GM23338 (cell line): ENCODE results near the gene TESMIN. TPM values are rescaled to one million over a fixed set of nuclear protein-coding genes. Genes with fewer than 3 reads are reported as not detected.
A peak's percentile ranks its signal among the peaks of the same experiment; 100 is the strongest.

Experiments used
- ATAC-seq: fragments of 200-7000 bp; cut with Tn5 transposase; 3 replicates; pipeline ENCODE4 v1.9.1; 2020
- DNase-seq: peaks from one replicate; pipeline ENCODE4 v3.0.0-alpha.2; 2015; ENCODE audit warnings: low spot score
- H2AFZ ChIP-seq: fragments of 200-600 bp; sonication (generic); 2 replicates; pipeline ENCODE4 v1.8.0; 2016; ENCODE audit warnings: antibody characterized with exemption, mild to moderate bottlenecking, moderate library complexity
- H3F3A ChIP-seq: fragments of 200-600 bp; sonication (generic); replicated peaks from 2 replicates; pipeline ENCODE4 v1.8.0; 2017; ENCODE audit warnings: antibody characterized with exemption, mixed run types, low read depth
- H3K27ac ChIP-seq: fragments of 200-600 bp; sonication (generic); 2 replicates; pipeline ENCODE4 v1.6.1; 2016; ENCODE audit warnings: low read depth
- H3K27me3 ChIP-seq: fragments of 200-600 bp; sonication (generic); 2 replicates; pipeline ENCODE4 v1.8.0; 2016; ENCODE audit warnings: mild to moderate bottlenecking, mixed run types, moderate library complexity; ENCODE audit not compliant: insufficient read depth
- H3K36me3 ChIP-seq: fragments of 200-600 bp; sonication (generic); 2 replicates; pipeline ENCODE4 v1.8.0; 2016; ENCODE audit warnings: mild to moderate bottlenecking; ENCODE audit not compliant: insufficient read depth
- H3K4me1 ChIP-seq: fragments of 200-600 bp; sonication (generic); 2 replicates; pipeline ENCODE4 v1.8.0; 2016; ENCODE audit warnings: mild to moderate bottlenecking, moderate library complexity; ENCODE audit not compliant: insufficient read depth
- H3K4me2 ChIP-seq: fragments of 200-600 bp; sonication (generic); 2 replicates; pipeline ENCODE4 v1.7.1; 2017; ENCODE audit warnings: mixed run types
- H3K4me3 ChIP-seq: fragments of 200-600 bp; sonication (generic); 2 replicates; pipeline ENCODE4 v1.6.1; 2016; ENCODE audit warnings: mixed run types
- H3K79me2 ChIP-seq: fragments of 200-600 bp; sonication (generic); replicated peaks from 2 replicates; pipeline ENCODE4 v1.8.0; 2017; ENCODE audit warnings: mild to moderate bottlenecking; ENCODE audit not compliant: insufficient read depth
- H3K9me2 ChIP-seq: fragments of 200-600 bp; sonication (generic); 2 replicates; pipeline ENCODE4 v1.8.0; 2017; ENCODE audit not compliant: insufficient read depth
- H4K20me1 ChIP-seq: fragments of 200-600 bp; sonication (generic); replicated peaks from 2 replicates; pipeline ENCODE4 v1.8.0; 2017; ENCODE audit warnings: mild to moderate bottlenecking; ENCODE audit not compliant: insufficient read depth
- H3K27ac Mint-ChIP-seq: 2 replicates; pipeline ENCODE4 v1.8.0; 2020; ENCODE audit warnings: inconsistent platforms, mild to moderate bottlenecking, moderate library complexity, mixed read lengths
- H3K27me3 Mint-ChIP-seq: 3 replicates; pipeline ENCODE4 v1.8.0; 2022; ENCODE audit warnings: low read depth, mild to moderate bottlenecking, moderate library complexity, mixed read lengths, inconsistent platforms; ENCODE audit not compliant: insufficient read depth, poor library complexity
- H3K36me3 Mint-ChIP-seq: 3 replicates; pipeline ENCODE4 v1.8.0; 2021; ENCODE audit warnings: low read depth, mild to moderate bottlenecking, inconsistent platforms, moderate library complexity, mixed read lengths
- H3K4me1 Mint-ChIP-seq: 3 replicates; pipeline ENCODE4 v1.8.0; 2020; ENCODE audit warnings: mild to moderate bottlenecking, inconsistent platforms, mixed read lengths
- H3K4me3 Mint-ChIP-seq: 3 replicates; pipeline ENCODE4 v1.8.0; 2021; ENCODE audit warnings: moderate library complexity, mild to moderate bottlenecking, inconsistent platforms, mixed read lengths
- H3K9me3 Mint-ChIP-seq: 3 replicates; pipeline ENCODE4 v1.8.0; 2020; ENCODE audit warnings: moderate library complexity, mild to moderate bottlenecking, inconsistent platforms, mixed read lengths
- EZH2phosphoT487 ChIP-seq: fragments of 200-600 bp; sonication (generic); IDR thresholded peaks from one replicate; pipeline ENCODE4 v1.8.1; 2018; ENCODE audit warnings: antibody characterized with exemption; ENCODE audit not compliant: unreplicated experiment
- ZNF114 ChIP-seq: fragments of 250-450 bp; sonication (Bioruptor Pico); IDR thresholded peaks from 2 replicates; pipeline ENCODE4 v1.5.0; 2020; ENCODE audit warnings: mild to moderate bottlenecking, moderate library complexity
- polyA plus RNA-seq: library from polyadenylated mRNA; unstranded; fragments of >200 nt; fragmentation: Nextera tagmentation; extraction: Ambion mirVana; gene quantifications from 2 replicates; pipeline ENCODE4 v1.2.1, GENCODE V29; 2016
- total RNA-seq: library from RNA; depleted of rRNA; stranded (reverse); fragments of >200 nt; shearing (Covaris generic); gene quantifications from 2 replicates; pipeline ENCODE4 v1.2.3, GENCODE V29; 2014
- TF ChIP-seq, protein P1 (sequence below), 2 experiments: fragments of 200-600 bp in 1 of 2; sonication (generic) in 1 of 2; conservative IDR thresholded peaks; 2 replicates each; pipeline versions ENCODE4 v1.5.1 to v1.6.1; 2016 to 2017; ENCODE audit warnings: antibody characterized with exemption in 2 of 2, low read depth in 2 of 2, mild to moderate bottlenecking in 2 of 2, moderate library complexity in 1 of 2
- TF ChIP-seq, protein P2 (sequence below): fragments of 250-450 bp; sonication (Bioruptor Pico); IDR thresholded peaks from 2 replicates; pipeline ENCODE4 v1.5.0; 2020; ENCODE audit warnings: mild to moderate bottlenecking, moderate library complexity

The TESMIN gene
- total and polyA plus RNA-seq, 2 experiments from 2014 or later, result 54.5 to 64.6 TPM

DNA sequence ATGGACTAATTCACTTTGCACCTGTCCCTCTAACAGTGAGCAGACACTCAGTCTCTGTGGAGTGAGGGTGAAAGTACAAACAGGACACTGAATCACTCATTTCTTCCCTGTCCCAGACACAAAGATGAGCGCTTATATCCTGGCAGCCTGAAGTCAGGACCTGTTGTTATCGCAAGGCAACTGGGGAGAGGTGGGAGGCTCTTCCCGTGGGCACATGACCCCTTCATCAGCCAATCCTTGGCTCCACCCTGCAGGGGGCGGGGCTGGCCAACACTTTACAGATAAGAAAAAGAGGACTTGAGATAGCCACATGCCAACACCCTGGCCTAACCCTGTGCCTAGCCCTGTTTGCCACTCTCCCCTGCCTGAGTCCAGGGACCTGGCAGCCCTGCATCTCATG is 29.5 kb upstream of the TESMIN start:
- H3K27ac Mint-ChIP-seq, result peak overlapping the region; percentile 35; the same call in 1 of the 2 replicates
- DNase-seq, result peak; percentile 82

More for the DNA sequence above, 29.5 kb upstream of the TESMIN start:
- peak; percentile 96 for ATAC-seq
- TF ChIP-seq, protein P1, sequence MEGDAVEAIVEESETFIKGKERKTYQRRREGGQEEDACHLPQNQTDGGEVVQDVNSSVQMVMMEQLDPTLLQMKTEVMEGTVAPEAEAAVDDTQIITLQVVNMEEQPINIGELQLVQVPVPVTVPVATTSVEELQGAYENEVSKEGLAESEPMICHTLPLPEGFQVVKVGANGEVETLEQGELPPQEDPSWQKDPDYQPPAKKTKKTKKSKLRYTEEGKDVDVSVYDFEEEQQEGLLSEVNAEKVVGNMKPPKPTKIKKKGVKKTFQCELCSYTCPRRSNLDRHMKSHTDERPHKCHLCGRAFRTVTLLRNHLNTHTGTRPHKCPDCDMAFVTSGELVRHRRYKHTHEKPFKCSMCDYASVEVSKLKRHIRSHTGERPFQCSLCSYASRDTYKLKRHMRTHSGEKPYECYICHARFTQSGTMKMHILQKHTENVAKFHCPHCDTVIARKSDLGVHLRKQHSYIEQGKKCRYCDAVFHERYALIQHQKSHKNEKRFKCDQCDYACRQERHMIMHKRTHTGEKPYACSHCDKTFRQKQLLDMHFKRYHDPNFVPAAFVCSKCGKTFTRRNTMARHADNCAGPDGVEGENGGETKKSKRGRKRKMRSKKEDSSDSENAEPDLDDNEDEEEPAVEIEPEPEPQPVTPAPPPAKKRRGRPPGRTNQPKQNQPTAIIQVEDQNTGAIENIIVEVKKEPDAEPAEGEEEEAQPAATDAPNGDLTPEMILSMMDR (conservative IDR thresholded peaks at IDR 0.05; ENCODE audit: low read depth in 2 of 2), result no peak
- TF ChIP-seq EZH2phosphoT487 (no peak), ZNF114 (CRISPR knock-in tag) (no peak)
- TF ChIP-seq, protein P2, sequence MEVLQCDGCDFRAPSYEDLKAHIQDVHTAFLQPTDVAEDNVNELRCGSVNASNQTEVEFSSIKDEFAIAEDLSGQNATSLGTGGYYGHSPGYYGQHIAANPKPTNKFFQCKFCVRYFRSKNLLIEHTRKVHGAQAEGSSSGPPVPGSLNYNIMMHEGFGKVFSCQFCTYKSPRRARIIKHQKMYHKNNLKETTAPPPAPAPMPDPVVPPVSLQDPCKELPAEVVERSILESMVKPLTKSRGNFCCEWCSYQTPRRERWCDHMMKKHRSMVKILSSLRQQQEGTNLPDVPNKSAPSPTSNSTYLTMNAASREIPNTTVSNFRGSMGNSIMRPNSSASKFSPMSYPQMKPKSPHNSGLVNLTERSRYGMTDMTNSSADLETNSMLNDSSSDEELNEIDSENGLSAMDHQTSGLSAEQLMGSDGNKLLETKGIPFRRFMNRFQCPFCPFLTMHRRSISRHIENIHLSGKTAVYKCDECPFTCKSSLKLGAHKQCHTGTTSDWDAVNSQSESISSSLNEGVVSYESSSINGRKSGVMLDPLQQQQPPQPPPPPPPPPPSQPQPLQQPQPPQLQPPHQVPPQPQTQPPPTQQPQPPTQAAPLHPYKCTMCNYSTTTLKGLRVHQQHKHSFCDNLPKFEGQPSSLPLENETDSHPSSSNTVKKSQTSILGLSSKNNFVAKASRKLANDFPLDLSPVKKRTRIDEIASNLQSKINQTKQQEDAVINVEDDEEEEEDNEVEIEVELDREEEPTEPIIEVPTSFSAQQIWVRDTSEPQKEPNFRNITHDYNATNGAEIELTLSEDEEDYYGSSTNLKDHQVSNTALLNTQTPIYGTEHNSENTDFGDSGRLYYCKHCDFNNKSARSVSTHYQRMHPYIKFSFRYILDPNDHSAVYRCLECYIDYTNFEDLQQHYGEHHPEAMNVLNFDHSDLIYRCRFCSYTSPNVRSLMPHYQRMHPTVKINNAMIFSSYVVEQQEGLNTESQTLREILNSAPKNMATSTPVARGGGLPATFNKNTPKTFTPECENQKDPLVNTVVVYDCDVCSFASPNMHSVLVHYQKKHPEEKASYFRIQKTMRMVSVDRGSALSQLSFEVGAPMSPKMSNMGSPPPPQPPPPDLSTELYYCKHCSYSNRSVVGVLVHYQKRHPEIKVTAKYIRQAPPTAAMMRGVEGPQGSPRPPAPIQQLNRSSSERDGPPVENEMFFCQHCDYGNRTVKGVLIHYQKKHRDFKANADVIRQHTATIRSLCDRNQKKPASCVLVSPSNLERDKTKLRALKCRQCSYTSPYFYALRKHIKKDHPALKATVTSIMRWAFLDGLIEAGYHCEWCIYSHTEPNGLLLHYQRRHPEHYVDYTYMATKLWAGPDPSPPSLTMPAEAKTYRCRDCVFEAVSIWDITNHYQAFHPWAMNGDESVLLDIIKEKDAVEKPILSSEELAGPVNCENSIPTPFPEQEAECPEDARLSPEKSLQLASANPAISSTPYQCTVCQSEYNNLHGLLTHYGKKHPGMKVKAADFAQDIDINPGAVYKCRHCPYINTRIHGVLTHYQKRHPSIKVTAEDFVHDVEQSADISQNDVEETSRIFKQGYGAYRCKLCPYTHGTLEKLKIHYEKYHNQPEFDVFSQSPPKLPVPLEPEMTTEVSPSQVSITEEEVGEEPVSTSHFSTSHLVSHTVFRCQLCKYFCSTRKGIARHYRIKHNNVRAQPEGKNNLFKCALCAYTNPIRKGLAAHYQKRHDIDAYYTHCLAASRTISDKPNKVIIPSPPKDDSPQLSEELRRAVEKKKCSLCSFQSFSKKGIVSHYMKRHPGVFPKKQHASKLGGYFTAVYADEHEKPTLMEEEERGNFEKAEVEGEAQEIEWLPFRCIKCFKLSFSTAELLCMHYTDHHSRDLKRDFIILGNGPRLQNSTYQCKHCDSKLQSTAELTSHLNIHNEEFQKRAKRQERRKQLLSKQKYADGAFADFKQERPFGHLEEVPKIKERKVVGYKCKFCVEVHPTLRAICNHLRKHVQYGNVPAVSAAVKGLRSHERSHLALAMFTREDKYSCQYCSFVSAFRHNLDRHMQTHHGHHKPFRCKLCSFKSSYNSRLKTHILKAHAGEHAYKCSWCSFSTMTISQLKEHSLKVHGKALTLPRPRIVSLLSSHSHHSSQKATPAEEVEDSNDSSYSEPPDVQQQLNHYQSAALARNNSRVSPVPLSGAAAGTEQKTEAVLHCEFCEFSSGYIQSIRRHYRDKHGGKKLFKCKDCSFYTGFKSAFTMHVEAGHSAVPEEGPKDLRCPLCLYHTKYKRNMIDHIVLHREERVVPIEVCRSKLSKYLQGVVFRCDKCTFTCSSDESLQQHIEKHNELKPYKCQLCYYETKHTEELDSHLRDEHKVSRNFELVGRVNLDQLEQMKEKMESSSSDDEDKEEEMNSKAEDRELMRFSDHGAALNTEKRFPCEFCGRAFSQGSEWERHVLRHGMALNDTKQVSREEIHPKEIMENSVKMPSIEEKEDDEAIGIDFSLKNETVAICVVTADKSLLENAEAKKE (CRISPR knock-in tag), result no peak
- Histone ChIP-seq H3K27ac (peak overlapping the region; percentile 65; the same call in 1 of the 2 replicates), H4K20me1 (no peaks in the 10 kb centered on the region), H3K9me2 (no peaks in the 10 kb centered on the region), H3K4me1 (no peaks in the 10 kb centered on the region), H3F3A (no peaks in the 10 kb centered on the region), H3K4me3 (no peak overlapping the region), H2AFZ (peak overlapping the region; percentile 91), H3K36me3 (no peaks in the 10 kb centered on the region; the same call in 1 of the 2 replicates), H3K79me2 (no peaks in the 10 kb centered on the region), H3K27me3 (no peaks in the 10 kb centered on the region), H3K4me2 (no peak overlapping the region)
- no peaks in the 10 kb centered on the region for H3K9me3 Mint-ChIP-seq
- peaks cover 8% of the 10 kb centered on the region; the same call in 2 of the 3 replicates for H3K4me1 Mint-ChIP-seq
- H3K27me3 Mint-ChIP-seq, result peaks cover 7% of the 10 kb centered on the region
- no peak overlapping the region; the same call in 2 of the 3 replicates for H3K4me3 Mint-ChIP-seq
- peaks cover 9% of the 10 kb centered on the region; the same call in 1 of the 3 replicates for H3K36me3 Mint-ChIP-seq
